HFFc6 (cell line): ENCODE measurements around the gene CYBA. TPM values are rescaled to one million over a fixed set of nuclear protein-coding genes. Genes with fewer than 3 reads are reported as not detected.
A peak's percentile ranks its signal among the peaks of the same experiment; 100 is the strongest.

ENCODE experiments used
- DNase-seq: peaks from one replicate; pipeline ENCODE4 v3.0.0-alpha.2; 2018
- H3K27ac Mint-ChIP-seq: 2 replicates; pipeline ENCODE4 v1.8.0; 2020; ENCODE audit warnings: mild to moderate bottlenecking, mixed read lengths
- H3K27me3 Mint-ChIP-seq: 2 replicates; pipeline ENCODE4 v1.8.0; 2021; ENCODE audit warnings: mild to moderate bottlenecking, moderate library complexity, mixed read lengths; ENCODE audit not compliant: insufficient read depth
- H3K36me3 Mint-ChIP-seq: 2 replicates; pipeline ENCODE4 v1.8.0; 2021; ENCODE audit warnings: low read depth, mixed read lengths
- H3K4me1 Mint-ChIP-seq: 2 replicates; pipeline ENCODE4 v1.8.0; 2020; ENCODE audit warnings: low read depth, mixed read lengths
- H3K4me3 Mint-ChIP-seq: 2 replicates; pipeline ENCODE4 v1.8.0; 2020; ENCODE audit warnings: mild to moderate bottlenecking, moderate library complexity, mixed read lengths
- H3K9me3 Mint-ChIP-seq: 2 replicates; pipeline ENCODE4 v1.8.0; 2020; ENCODE audit warnings: mild to moderate bottlenecking, mixed read lengths
- CTCF ChIP-seq: fragments of 200-600 bp; sonication (generic); IDR thresholded peaks from 2 replicates; pipeline ENCODE4 v1.5.0; 2021; ENCODE audit warnings: antibody characterized with exemption, mild to moderate bottlenecking
- total RNA-seq, 6 experiments: library from RNA; stranded (reverse); fragmentation: NEBNext Ultra II Directional; extraction: Animal tissue kit (Norgen Biotek cat#: 25700); gene quantifications; 2 replicates in 1 of 6; 3 replicates in 5 of 6; pipeline ENCODE4 v1.2.3, GENCODE V29; 2021

The CYBA gene
- total RNA-seq, 6 experiments from 2014 or later = 29.0 to 228 (median 36.9) TPM

- DNase-seq = no peak
- Mint-ChIP-seq H3K9me3 (no peaks in the 10 kb centered on the region), H3K27ac (no peak overlapping the region), H3K4me3 (no peak overlapping the region), H3K4me1 (no peaks in the 10 kb centered on the region), H3K36me3 (no peaks in the 10 kb centered on the region; the same call in 1 of the 2 replicates), H3K27me3 (no peaks in the 10 kb centered on the region)
- TF ChIP-seq CTCF = no peak
Observed at GRCh38 chr16:88653596-88654362, 2.9 kb upstream of the CYBA start.

GRCh38 chr16:88653101-88653500, 2.2 kb upstream of the CYBA start:
- H3K4me1 Mint-ChIP-seq = no peaks in the 10 kb centered on the region
- H3K27me3 Mint-ChIP-seq = no peaks in the 10 kb centered on the region
- no peaks in the 10 kb centered on the region; the same call in 1 of the 2 replicates for H3K36me3 Mint-ChIP-seq
- no peak for TF ChIP-seq CTCF
- no peaks in the 10 kb centered on the region for H3K9me3 Mint-ChIP-seq
- H3K4me3 Mint-ChIP-seq = no peak overlapping the region
- no peak for DNase-seq
- no peak overlapping the region for H3K27ac Mint-ChIP-seq

DNA sequence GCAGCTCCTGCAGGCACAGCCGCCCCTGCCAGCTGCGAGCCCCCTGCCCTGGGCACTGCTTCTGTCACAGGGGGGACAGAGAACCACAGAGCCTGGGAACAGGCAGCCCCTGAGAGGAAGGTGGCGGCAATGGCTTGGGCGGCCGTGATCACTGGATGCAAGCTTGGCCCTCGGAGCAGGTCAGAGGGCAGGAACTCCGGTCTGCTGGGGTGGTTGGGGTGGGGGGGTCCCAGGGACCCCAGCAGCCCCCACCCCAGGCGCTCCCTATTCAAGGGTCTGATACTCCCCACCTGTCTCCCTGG, 1.9 kb upstream of the CYBA start:
- Mint-ChIP-seq H3K9me3 (no peaks in the 10 kb centered on the region), H3K36me3 (no peaks in the 10 kb centered on the region; the same call in 1 of the 2 replicates), H3K4me1 (no peaks in the 10 kb centered on the region), H3K27ac (no peak overlapping the region), H3K4me3 (no peak overlapping the region), H3K27me3 (no peaks in the 10 kb centered on the region)
- no peak for DNase-seq
- TF ChIP-seq CTCF = no peak

GRCh38 chr16:88651989-88652761, 1.3 kb upstream of the CYBA start:
- no peak for DNase-seq
- Mint-ChIP-seq H3K4me1 (no peaks in the 10 kb centered on the region), H3K27me3 (no peaks in the 10 kb centered on the region), H3K4me3 (no peak overlapping the region), H3K9me3 (no peaks in the 10 kb centered on the region), H3K36me3 (no peaks in the 10 kb centered on the region; the same call in 1 of the 2 replicates), H3K27ac (no peak overlapping the region)
- TF ChIP-seq CTCF = no peak

GRCh38 chr16:88651276-88651988, 579 bp upstream of the CYBA start:
- Mint-ChIP-seq H3K4me1 (no peaks in the 10 kb centered on the region), H3K36me3 (no peaks in the 10 kb centered on the region; the same call in 1 of the 2 replicates), H3K4me3 (peak overlapping the region; percentile 85), H3K27ac (no peak overlapping the region), H3K27me3 (no peaks in the 10 kb centered on the region), H3K9me3 (no peaks in the 10 kb centered on the region)
- no peak for TF ChIP-seq CTCF
- no peak for DNase-seq
